A549 (cell line): ENCODE results near the gene TMTC1. TPM values are rescaled to one million over a fixed set of nuclear protein-coding genes. Genes with fewer than 3 reads are reported as not detected.

ENCODE experiments used
- ATAC-seq, 2 experiments: fragments of 200-7000 bp in 1 of 2; fragments of >200 bp in 1 of 2; cut with Nextera tagmentation in 1 of 2; cut with Tn5 transposase in 1 of 2; 3 replicates each; pipeline versions ENCODE4 v1.8.0 to v1.9.1; 2018 to 2020; ENCODE audit warnings: mild to moderate bottlenecking in 1 of 2, moderate library complexity in 1 of 2
- CTCF ChIA-PET: fragments of 300-600 bp; sonication (Branson Sonifier 250); formaldehyde crosslinking; extraction: SDS; loops from one replicate; lab custom pipeline; 2021; ENCODE audit warnings: antibody characterized with exemption, inconsistent platforms; lab: Yijun Ruan, JAX
- POLR2A ChIA-PET: fragments of 350-600 bp; formaldehyde crosslinking; extraction: SDS; loops from one replicate; lab custom pipeline; 2021; ENCODE audit warnings: antibody characterized with exemption, inconsistent platforms; lab: Yijun Ruan, JAX
- DNase-seq, 2 experiments: peaks; one replicate each; pipeline versions ENCODE4 v3.0.0 to v3.0.0-alpha.2; 2011 to 2016; ENCODE audit warnings: low read depth in 1 of 2, low spot score in 1 of 2
- FAIRE-seq: peaks from 2 replicates; lab custom pipeline; 2011; peaks lifted over from hg19 to GRCh38; lab: Jason Lieb, UNC
- H3K27ac ChIP-seq, 2 experiments: fragments of >200 bp; sonication (Bioruptor Twin); formaldehyde crosslinking; 3 replicates each; pipeline ENCODE4 v1.5.1; 2016 to 2017
- H3K4me1 ChIP-seq: fragments of >200 bp; sonication (Bioruptor Twin); formaldehyde crosslinking; 3 replicates; pipeline ENCODE4 v1.6.1; 2016
- H3K4me2 ChIP-seq: fragments of >200 bp; sonication (Bioruptor Twin); formaldehyde crosslinking; 3 replicates; pipeline ENCODE4 v1.6.1; 2016
- H3K4me3 ChIP-seq: fragments of >200 bp; sonication (Bioruptor Twin); formaldehyde crosslinking; 3 replicates; pipeline ENCODE4 v1.5.1; 2016
- H3K9me3 ChIP-seq: fragments of >200 bp; sonication (Bioruptor Twin); formaldehyde crosslinking; 3 replicates; pipeline ENCODE4 v1.6.1; 2016
- CBX2 ChIP-seq: fragments of 200-600 bp; sonication (generic); IDR thresholded peaks from 2 replicates; pipeline ENCODE4 v1.6.1; 2016; ENCODE audit warnings: low read depth, mild to moderate bottlenecking, borderline replicate concordance
- CBX8 ChIP-seq: fragments of 200-600 bp; sonication (generic); IDR thresholded peaks from 2 replicates; pipeline ENCODE4 v1.6.1; 2016
- CEBPB ChIP-seq, 2 experiments: fragments of >200 bp in 1 of 2; sonication (Bioruptor Twin) in 1 of 2; formaldehyde crosslinking in 1 of 2; IDR thresholded peaks; 2 replicates each; pipeline ENCODE4 v1.6.1; 2012 to 2016
- CHD2 ChIP-seq: fragments of 150-350 bp; IDR thresholded peaks from 2 replicates; pipeline ENCODE4 v1.6.1; 2014; ENCODE audit warnings: low read length; ENCODE audit not compliant: partially characterized antibody
- EHF ChIP-seq: fragments of 250-450 bp; sonication (Bioruptor Pico); IDR thresholded peaks from 2 replicates; pipeline ENCODE4 v1.5.0; 2020; ENCODE audit warnings: mild to moderate bottlenecking
- EHMT2 ChIP-seq: fragments of 200-600 bp; sonication (generic); IDR thresholded peaks from 2 replicates; pipeline ENCODE4 v1.6.1; 2016; ENCODE audit warnings: antibody characterized with exemption, low read depth, mild to moderate bottlenecking, moderate library complexity
- EP300 ChIP-seq, 2 experiments: fragments of >200 bp; sonication (Bioruptor Twin); formaldehyde crosslinking; IDR thresholded peaks; 2 replicates in 1 of 2; 3 replicates in 1 of 2; pipeline ENCODE4 v1.6.1; 2016 to 2017
- FOSB ChIP-seq: fragments of 250-450 bp; sonication (Bioruptor Pico); IDR thresholded peaks from 2 replicates; pipeline ENCODE4 v1.5.0; 2020; ENCODE audit warnings: mild to moderate bottlenecking, moderate library complexity
- FOSL2 ChIP-seq, 2 experiments: fragments of 450-650 bp in 1 of 2; fragments of >200 bp in 1 of 2; sonication (Bioruptor Twin) in 1 of 2; formaldehyde crosslinking; IDR thresholded peaks; 2 replicates each; pipeline versions ENCODE4 v1.5.0 to v1.6.1; 2016 to 2020; ENCODE audit warnings: mild to moderate bottlenecking in 1 of 2, moderate library complexity in 1 of 2
- GATA3 ChIP-seq: IDR thresholded peaks from 2 replicates; pipeline ENCODE4 v1.6.1; 2012; ENCODE audit warnings: borderline replicate concordance
- HES2 ChIP-seq: fragments of >200 bp; sonication (Bioruptor Twin); formaldehyde crosslinking; IDR thresholded peaks from 2 replicates; pipeline ENCODE4 v1.6.1; 2016
- HEYL ChIP-seq: fragments of 250-450 bp; sonication (Bioruptor Pico); IDR thresholded peaks from 2 replicates; pipeline ENCODE4 v1.8.0; 2021; ENCODE audit warnings: mild to moderate bottlenecking, moderate library complexity
- HOXB13 ChIP-seq: fragments of 250-450 bp; sonication (Bioruptor Pico); IDR thresholded peaks from 2 replicates; pipeline ENCODE4 v1.5.0; 2020; ENCODE audit warnings: low read depth, mild to moderate bottlenecking, moderate library complexity
- HOXB5 ChIP-seq: fragments of 250-450 bp; sonication (Bioruptor Pico); IDR thresholded peaks from 2 replicates; pipeline ENCODE4 v1.5.0; 2020; ENCODE audit warnings: mild to moderate bottlenecking, moderate library complexity
- JUN ChIP-seq, 2 experiments: fragments of >200 bp; sonication (Bioruptor Twin); formaldehyde crosslinking; IDR thresholded peaks; 2 replicates in 1 of 2; 3 replicates in 1 of 2; pipeline ENCODE4 v1.6.1; 2016 to 2017
- JUNB ChIP-seq: fragments of >200 bp; sonication (Bioruptor Twin); formaldehyde crosslinking; IDR thresholded peaks from 2 replicates; pipeline ENCODE4 v1.6.1; 2016
- MAFK ChIP-seq: fragments of 450-650 bp; IDR thresholded peaks from 2 replicates; pipeline ENCODE4 v1.6.1; 2014; ENCODE audit not compliant: partially characterized antibody
- MYC ChIP-seq: IDR thresholded peaks from 2 replicates; pipeline ENCODE4 v1.6.1; 2012; ENCODE audit warnings: mild to moderate bottlenecking, inconsistent platforms, low read length, improper control_type of control experiment, borderline replicate concordance
- NFE2L2 ChIP-seq: fragments of 150-350 bp; conservative IDR thresholded peaks from 2 replicates; pipeline ENCODE4 v1.6.1; 2014; ENCODE audit warnings: low read length
- NR3C1 ChIP-seq: fragments of >200 bp; sonication (Bioruptor Twin); formaldehyde crosslinking; IDR thresholded peaks from 3 replicates; pipeline ENCODE4 v1.6.1; 2017
- PBX3 ChIP-seq: IDR thresholded peaks from 2 replicates; pipeline ENCODE4 v1.6.1; 2012
- PHF8 ChIP-seq: fragments of 200-600 bp; sonication (generic); IDR thresholded peaks from 2 replicates; pipeline ENCODE4 v1.6.1; 2016; ENCODE audit warnings: low read depth, mild to moderate bottlenecking, antibody characterized with exemption, moderate library complexity, borderline replicate concordance
- RARB ChIP-seq: fragments of 250-450 bp; sonication (Bioruptor Pico); IDR thresholded peaks from 2 replicates; pipeline ENCODE4 v1.8.0; 2021; ENCODE audit warnings: mild to moderate bottlenecking, moderate library complexity
- RCOR1 ChIP-seq: fragments of 150-350 bp; IDR thresholded peaks from 2 replicates; pipeline ENCODE4 v1.6.1; 2014; ENCODE audit warnings: antibody characterized with exemption, low read length, low read depth
- SMC3 ChIP-seq: fragments of >200 bp; sonication (Bioruptor Twin); formaldehyde crosslinking; IDR thresholded peaks from 3 replicates; pipeline ENCODE4 v1.6.1; 2018; ENCODE audit warnings: inconsistent platforms
- USF2 ChIP-seq: fragments of 450-650 bp; IDR thresholded peaks from 2 replicates; pipeline ENCODE4 v1.6.1; 2014; ENCODE audit warnings: antibody characterized with exemption
- ZC3H11A ChIP-seq: fragments of 450-650 bp; IDR thresholded peaks from 2 replicates; pipeline ENCODE4 v1.6.1; 2014; ENCODE audit warnings: antibody characterized with exemption, mild to moderate bottlenecking
- ZFP36 ChIP-seq: fragments of 450-650 bp; IDR thresholded peaks from 2 replicates; pipeline ENCODE4 v1.6.1; 2014; ENCODE audit warnings: borderline replicate concordance; ENCODE audit not compliant: partially characterized antibody
- ZNF302 ChIP-seq: fragments of 250-450 bp; sonication (Bioruptor Pico); IDR thresholded peaks from 2 replicates; pipeline ENCODE4 v1.9.0; 2021; ENCODE audit warnings: inconsistent platforms, mild to moderate bottlenecking, moderate library complexity
- whole genome bisulfite sequencing: methylation state at CpG from one replicate; pipeline ENCODE4 v1.1.6; 2017; ENCODE audit errors: missing lambda C conversion rate; 5-methylcytosine and 5-hydroxymethylcytosine counted together
- polyA plus RNA-seq, 4 experiments: library from polyadenylated mRNA; depleted of rRNA in 3 of 4; stranded (reverse); fragments of >200 nt; fragmentation: RNase III in 1 of 4; extraction: RNeasy Plus Mini Kit Qiagen cat#74134 plus additional on column Dnase treatment in 1 of 4; gene quantifications; 2 replicates in 3 of 4; 3 replicates in 1 of 4; pipeline ENCODE4 v1.2.3, GENCODE V29; 2011 to 2017
- TF ChIP-seq, protein P1 (sequence below): fragments of 250-450 bp; sonication (Bioruptor Pico); IDR thresholded peaks from 2 replicates; pipeline ENCODE4 v1.5.0; 2020; ENCODE audit warnings: low read depth, mild to moderate bottlenecking, moderate library complexity
- TF ChIP-seq, protein P2 (sequence below): fragments of >200 bp; sonication (Bioruptor Twin); formaldehyde crosslinking; IDR thresholded peaks from 3 replicates; pipeline ENCODE4 v1.6.1; 2016

Gene TMTC1
- polyA plus RNA-seq, 2 of the 4 experiments (the other 2 are of a cell fraction) = 0.28 TPM; not detected in 1

- FAIRE-seq = no peak
These were observed 231.9 kb downstream of the TMTC1 start for GRCh38 chr12:29551812-29552211.

DNA sequence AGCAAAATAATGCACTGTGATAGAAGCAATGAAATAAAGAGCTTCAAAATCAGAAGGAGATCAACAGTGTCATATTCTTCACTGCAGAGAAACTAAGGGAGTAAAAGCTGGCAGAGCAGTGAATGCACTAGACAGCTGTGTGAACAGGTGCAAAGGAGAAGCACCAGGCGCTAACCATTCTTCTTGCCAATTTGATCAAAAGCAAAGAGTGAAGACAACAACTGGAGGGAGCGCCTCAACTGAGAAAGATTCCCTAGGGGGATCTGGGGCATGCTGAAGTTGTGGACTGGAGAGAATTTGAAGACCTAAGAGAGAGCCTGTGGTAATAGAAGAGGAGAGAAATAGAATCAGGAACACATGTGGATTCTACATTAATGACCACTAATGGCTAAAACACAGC, 235.9 kb downstream of the TMTC1 start:
- no peak overlapping the region for H3K4me2 ChIP-seq
- CTCF ChIA-PET = no interaction called here
- POLR2A ChIA-PET = no interaction called here
- DNase-seq = no peak
- H3K27ac ChIP-seq = no peak overlapping the region
- no peak for FAIRE-seq
- WGBS = 18% methylated on average over 2 of the region's 2 CpGs
- TF ChIP-seq ZNF302 (CRISPR knock-in tag) (no peak), HOXB13 (no peak), USF2 (no peak)
- H3K4me3 ChIP-seq = no peak overlapping the region
- no peaks in the 10 kb centered on the region for H3K9me3 ChIP-seq
- no peaks in the 10 kb centered on the region for H3K4me1 ChIP-seq
- ATAC-seq = no peak

More at GRCh38 chr12:29551812-29552211, 231.9 kb downstream of the TMTC1 start:
- ChIA-PET POLR2A (no interaction called here), CTCF (interaction anchor here (0.6 to 1.7 kb wide), 5 partner anchors 9 to 1434 kb away, joined by 3 to 4 read pairs (median 3); no protein-coding TSS in a partner anchor)
- DNase-seq (no peak), ATAC-seq (no peak)
- Histone ChIP-seq H3K4me1 (no peaks in the 10 kb centered on the region), H3K4me2 (no peak overlapping the region), H3K9me3 (no peaks in the 10 kb centered on the region), H3K4me3 (no peak overlapping the region), H3K27ac (no peak overlapping the region)
- 1% methylated on average over 3 of the region's 3 CpGs for WGBS
- TF ChIP-seq FOSB (CRISPR knock-in tag) = no peak
- TF ChIP-seq PHF8 = no peak
- no peak for TF ChIP-seq CBX8
- TF ChIP-seq, protein P1, sequence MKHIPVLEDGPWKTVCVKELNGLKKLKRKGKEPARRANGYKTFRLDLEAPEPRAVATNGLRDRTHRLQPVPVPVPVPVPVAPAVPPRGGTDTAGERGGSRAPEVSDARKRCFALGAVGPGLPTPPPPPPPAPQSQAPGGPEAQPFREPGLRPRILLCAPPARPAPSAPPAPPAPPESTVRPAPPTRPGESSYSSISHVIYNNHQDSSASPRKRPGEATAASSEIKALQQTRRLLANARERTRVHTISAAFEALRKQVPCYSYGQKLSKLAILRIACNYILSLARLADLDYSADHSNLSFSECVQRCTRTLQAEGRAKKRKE (CRISPR knock-in tag) = no peak
- no peak for TF ChIP-seq HEYL
- no peak for TF ChIP-seq CHD2
- TF ChIP-seq HOXB5 (CRISPR knock-in tag) = no peak
- no peak for TF ChIP-seq ZC3H11A
- no peak for TF ChIP-seq HES2
- no peak for TF ChIP-seq MAFK
- TF ChIP-seq EHMT2 = no peak
- no peak for TF ChIP-seq FOSL2 (IDR thresholded peaks at IDR 0.05)
- no peak for TF ChIP-seq FOSL2 (CRISPR knock-in tag; IDR thresholded peaks at IDR 0.05)
- no peak for TF ChIP-seq ZFP36
- TF ChIP-seq MYC = no peak
- no peak for TF ChIP-seq NFE2L2
- TF ChIP-seq RARB (CRISPR knock-in tag) = no peak
- no peak for TF ChIP-seq SMC3
- no peak for TF ChIP-seq RCOR1

DNA sequence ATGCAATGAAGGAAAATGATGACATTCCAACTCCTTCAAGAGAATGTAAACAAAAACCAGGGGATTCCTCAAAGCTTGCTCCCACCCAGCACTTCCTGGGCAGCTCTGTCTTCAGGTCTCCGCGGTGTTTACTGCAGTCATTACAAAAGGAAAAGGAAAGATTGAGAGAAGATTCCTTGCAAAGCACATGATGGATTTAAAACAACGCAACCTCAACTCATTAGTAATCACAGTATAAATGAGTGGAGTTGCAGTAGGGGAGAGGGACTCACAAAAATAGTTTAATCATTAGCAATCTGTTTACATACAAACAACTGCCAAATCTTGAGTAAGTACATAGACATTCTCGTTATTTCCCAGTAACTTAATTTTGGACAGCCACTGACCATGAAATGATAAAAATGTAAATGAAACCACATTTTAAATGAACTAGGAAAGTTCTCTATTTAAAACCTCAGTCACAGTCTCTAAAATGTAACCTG, 236.6 kb downstream of the TMTC1 start:
- no peak for FAIRE-seq
- ChIA-PET CTCF (no interaction called here), POLR2A (no interaction called here)
- Histone ChIP-seq H3K4me3 (no peak overlapping the region), H3K27ac (no peak overlapping the region), H3K4me1 (no peaks in the 10 kb centered on the region), H3K9me3 (no peaks in the 10 kb centered on the region; the same call in 2 of the 3 replicates), H3K4me2 (no peak overlapping the region)
- DNase-seq = no peak
- no peak for ATAC-seq
- WGBS = 46% methylated on average over 4 of the region's 4 CpGs
- TF ChIP-seq ZNF302 (CRISPR knock-in tag) = no peak
- TF ChIP-seq JUN (IDR thresholded peaks at IDR 0.05) = no peak
- TF ChIP-seq JUNB = no peak
- TF ChIP-seq CEBPB (IDR thresholded peaks at IDR 0.05) = no peak
- TF ChIP-seq NR3C1 = no peak
- TF ChIP-seq EHF = no peak
- no peak for TF ChIP-seq EP300 (IDR thresholded peaks at IDR 0.05)
- TF ChIP-seq CBX2 = no peak
- no peak for TF ChIP-seq PBX3
- TF ChIP-seq, protein P2, sequence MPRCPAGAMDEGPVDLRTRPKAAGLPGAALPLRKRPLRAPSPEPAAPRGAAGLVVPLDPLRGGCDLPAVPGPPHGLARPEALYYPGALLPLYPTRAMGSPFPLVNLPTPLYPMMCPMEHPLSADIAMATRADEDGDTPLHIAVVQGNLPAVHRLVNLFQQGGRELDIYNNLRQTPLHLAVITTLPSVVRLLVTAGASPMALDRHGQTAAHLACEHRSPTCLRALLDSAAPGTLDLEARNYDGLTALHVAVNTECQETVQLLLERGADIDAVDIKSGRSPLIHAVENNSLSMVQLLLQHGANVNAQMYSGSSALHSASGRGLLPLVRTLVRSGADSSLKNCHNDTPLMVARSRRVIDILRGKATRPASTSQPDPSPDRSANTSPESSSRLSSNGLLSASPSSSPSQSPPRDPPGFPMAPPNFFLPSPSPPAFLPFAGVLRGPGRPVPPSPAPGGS = no peak
- TF ChIP-seq GATA3 = no peak
